ENCODE data around the gene TRPM5. TPM values are rescaled to one million over a fixed set of nuclear protein-coding genes. Genes with fewer than 3 reads are reported as not detected.

Gene TRPM5
- total RNA-seq, 4 donors from 2014 or later = not detected

DNA sequence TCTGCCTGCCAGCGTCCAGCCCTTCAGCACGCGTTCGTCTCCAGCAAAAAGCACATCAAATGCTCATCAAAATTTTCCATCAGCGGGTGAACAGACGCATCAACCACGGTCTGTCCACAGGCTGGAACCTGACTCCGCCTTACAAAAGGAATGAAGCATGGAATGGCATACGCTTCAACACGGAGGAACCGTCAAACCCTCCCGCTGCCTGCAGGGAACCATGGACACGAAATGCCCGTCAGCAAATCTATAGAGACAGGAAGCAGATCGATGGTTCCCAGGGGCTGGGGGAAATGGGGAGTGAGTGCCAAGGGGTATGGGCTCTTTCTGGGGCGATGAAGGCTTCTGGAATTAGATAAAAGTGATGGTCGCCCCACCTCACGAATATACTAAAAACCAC is 27.5 kb downstream of the TRPM5 start:
- H3K4me1 ChIP-seq = peaks cover 0 to 15% (median 4%) of the 10 kb centered on the region in 4 donors
- no peaks in the 10 kb centered on the region for H3K36me3 ChIP-seq
- no peak overlapping the region for H3K27ac ChIP-seq
- no peak for DNase-seq (ENCODE audit: low spot score in 2 of 2)
- peaks cover 0 to 4% of the 10 kb centered on the region in 2 donors for H3K27me3 ChIP-seq
- WGBS, 2 donors = 82 to 88% methylated on average over 18 of the region's 18 CpGs
- no peaks in the 10 kb centered on the region for H3K9me3 ChIP-seq
- H3K4me3 ChIP-seq = no peak overlapping the region
- TF ChIP-seq EP300 (IDR thresholded peaks at IDR 0.05) (no peak), POLR2A (IDR thresholded peaks at IDR 0.05) (no peak)
- TF ChIP-seq, protein P1, sequence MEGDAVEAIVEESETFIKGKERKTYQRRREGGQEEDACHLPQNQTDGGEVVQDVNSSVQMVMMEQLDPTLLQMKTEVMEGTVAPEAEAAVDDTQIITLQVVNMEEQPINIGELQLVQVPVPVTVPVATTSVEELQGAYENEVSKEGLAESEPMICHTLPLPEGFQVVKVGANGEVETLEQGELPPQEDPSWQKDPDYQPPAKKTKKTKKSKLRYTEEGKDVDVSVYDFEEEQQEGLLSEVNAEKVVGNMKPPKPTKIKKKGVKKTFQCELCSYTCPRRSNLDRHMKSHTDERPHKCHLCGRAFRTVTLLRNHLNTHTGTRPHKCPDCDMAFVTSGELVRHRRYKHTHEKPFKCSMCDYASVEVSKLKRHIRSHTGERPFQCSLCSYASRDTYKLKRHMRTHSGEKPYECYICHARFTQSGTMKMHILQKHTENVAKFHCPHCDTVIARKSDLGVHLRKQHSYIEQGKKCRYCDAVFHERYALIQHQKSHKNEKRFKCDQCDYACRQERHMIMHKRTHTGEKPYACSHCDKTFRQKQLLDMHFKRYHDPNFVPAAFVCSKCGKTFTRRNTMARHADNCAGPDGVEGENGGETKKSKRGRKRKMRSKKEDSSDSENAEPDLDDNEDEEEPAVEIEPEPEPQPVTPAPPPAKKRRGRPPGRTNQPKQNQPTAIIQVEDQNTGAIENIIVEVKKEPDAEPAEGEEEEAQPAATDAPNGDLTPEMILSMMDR (IDR thresholded peaks at IDR 0.05) = no peak

DNA sequence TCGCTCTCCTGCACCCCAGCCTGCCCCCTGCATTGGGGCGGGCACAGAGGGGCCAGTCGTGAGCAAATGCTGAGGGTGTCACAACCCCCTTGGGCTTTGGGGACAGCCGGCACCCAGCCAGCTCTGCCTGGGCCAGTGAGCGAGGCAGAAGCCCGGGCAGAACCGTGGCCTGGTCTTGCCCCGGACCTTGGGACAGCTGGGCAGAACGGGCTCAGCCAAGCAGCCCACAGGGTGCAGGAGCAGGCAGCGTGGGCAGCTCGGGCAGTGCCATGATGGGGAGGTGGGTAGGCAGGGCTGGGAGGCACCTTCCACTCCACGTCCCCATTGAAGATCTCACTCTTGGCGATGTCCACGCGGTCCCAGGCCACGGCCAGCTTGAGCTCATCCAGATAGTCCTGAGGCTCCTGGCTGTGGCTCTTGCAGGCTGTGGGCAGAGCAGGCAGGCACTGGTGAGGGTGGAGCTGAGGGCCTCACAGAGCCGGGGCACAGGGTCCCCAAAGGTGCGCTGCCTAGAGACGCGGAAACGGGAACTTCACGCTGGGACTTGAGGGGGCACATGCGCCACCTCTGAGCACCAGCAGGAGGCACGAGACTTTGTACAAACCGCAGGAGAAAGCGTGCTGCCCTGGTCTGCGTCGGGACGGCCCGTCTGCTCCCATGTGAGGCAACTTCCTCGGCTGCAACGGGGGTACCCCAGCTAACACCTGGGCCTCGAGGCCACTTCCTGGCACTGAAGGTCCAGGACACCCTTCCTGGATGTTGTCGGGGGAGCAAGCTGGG is 28.5 kb downstream of the TRPM5 start:
- Histone ChIP-seq H3K4me3 (no peak overlapping the region), H3K27ac (no peak overlapping the region), H3K36me3 (no peaks in the 10 kb centered on the region), H3K9me3 (no peaks in the 10 kb centered on the region), H3K27me3 (no peaks in the 10 kb centered on the region), H3K4me1 (peaks cover 0 to 15% (median 4%) of the 10 kb centered on the region in 4 donors)
- WGBS, 2 donors = 78 to 86% methylated on average over 21 to 28 of the region's 34 CpGs
- DNase-seq (ENCODE audit: low spot score in 2 of 2) = no peak
- TF ChIP-seq, protein P1 (IDR thresholded peaks at IDR 0.05) = no peak
- no peak for TF ChIP-seq POLR2A (IDR thresholded peaks at IDR 0.05)
- TF ChIP-seq EP300 (IDR thresholded peaks at IDR 0.05) = no peak

DNA sequence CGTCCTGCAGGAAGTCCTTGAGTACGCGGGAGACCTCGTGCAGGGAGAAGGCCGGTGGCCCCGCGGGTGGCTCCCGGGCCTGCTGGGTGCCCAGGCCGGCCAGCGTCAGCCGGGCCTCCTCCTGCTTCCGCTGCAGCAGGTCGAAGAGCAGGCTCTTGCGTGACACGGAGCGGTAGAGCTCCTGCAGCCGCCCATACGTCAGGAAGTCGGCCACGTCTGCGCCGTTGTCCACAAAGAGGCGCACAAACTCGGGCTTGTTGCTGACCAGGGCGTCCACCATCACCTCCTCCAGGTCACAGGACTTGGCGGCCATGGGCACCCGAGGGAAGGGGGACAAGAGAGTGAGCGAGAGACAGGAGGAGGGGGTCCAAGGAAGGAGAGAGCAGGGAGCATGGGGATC is 29.1 kb downstream of the TRPM5 start:
- TF ChIP-seq EP300 (IDR thresholded peaks at IDR 0.05) (no peak), POLR2A (IDR thresholded peaks at IDR 0.05) (no peak)
- TF ChIP-seq, protein P1 (IDR thresholded peaks at IDR 0.05) = no peak
- DNase-seq (ENCODE audit: low spot score in 2 of 2) = no peak
- Histone ChIP-seq H3K36me3 (no peaks in the 10 kb centered on the region), H3K27me3 (no peaks in the 10 kb centered on the region), H3K4me3 (no peak overlapping the region), H3K4me1 (peaks cover 0 to 12% (median 2%) of the 10 kb centered on the region in 4 donors), H3K9me3 (no peaks in the 10 kb centered on the region), H3K27ac (no peak overlapping the region)
- 87 to 88% methylated on average over 28 of the region's 28 CpGs for WGBS, 2 donors

DNA sequence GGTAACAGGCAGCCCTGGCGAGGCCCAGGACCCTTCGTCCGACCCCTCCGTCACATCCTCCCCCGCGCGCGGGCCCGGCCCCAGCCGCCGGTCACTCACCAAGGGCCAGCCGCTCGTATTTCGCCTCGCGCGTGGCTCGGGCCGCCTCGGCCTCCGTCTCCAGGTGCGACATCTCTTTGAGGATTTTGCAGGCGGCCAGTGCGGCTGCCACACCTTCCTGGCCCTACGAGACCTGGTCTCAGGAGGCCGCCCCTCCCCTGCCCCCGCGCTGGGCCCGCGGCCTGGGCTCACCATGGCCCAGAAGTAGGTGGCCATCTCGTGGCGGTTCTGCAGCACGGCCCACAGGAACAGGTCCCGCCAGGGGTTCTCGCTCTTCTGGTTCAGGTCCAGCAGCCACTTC is 29.7 kb downstream of the TRPM5 start:
- TF ChIP-seq, protein P1 (IDR thresholded peaks at IDR 0.05) = no peak
- TF ChIP-seq POLR2A (IDR thresholded peaks at IDR 0.05) (no peak), EP300 (IDR thresholded peaks at IDR 0.05) (no peak)
- Histone ChIP-seq H3K9me3 (no peaks in the 10 kb centered on the region), H3K27ac (no peak overlapping the region), H3K27me3 (no peaks in the 10 kb centered on the region), H3K4me3 (no peak overlapping the region), H3K4me1 (peaks cover 0 to 12% (median 2%) of the 10 kb centered on the region in 4 donors), H3K36me3 (no peaks in the 10 kb centered on the region)
- no peak for DNase-seq (ENCODE audit: low spot score in 2 of 2)
- WGBS, 2 donors = 87 to 93% methylated on average over 32 to 34 of the region's 35 CpGs

DNA sequence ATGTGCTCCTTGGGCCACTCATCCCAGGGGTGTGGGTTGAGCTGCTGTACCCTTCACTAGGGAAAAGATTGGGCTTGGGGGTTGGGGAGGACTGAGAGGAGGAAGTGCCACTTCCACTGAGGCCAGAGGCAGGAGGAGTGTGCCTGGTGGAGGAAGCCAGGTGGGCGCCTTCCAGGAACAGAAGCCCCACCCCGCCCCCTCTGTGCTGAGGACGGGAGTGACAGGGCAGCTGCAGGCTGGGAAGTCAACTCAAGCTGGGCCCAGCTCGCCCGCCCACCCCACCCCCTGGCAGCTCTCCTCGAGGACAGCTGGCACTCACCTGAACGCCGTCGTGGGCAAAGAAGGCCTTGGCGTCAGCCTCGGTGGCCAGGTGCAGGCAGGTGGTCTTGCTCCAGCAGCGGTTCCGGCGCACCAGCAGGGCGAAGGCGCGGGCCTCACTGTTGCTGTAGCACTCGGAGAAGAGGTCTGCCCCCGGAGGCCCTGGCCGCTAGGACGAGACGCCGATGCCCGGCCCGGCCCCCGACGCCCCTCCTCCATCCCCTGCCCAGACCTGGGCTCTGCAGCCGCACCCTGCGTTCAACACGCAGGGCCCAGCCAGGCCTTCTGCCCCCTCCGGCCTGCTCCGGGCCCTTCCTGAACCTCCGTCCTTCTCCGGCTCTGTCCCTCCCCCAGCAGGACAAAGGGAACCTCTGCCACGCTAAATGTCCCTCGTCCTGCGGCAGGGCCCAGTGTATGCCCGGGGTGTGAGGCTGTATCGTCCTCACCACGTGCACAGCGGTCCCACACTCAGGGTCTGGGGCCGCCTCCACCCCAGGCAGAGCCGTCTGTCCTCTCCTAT is 30.4 kb downstream of the TRPM5 start:
- H3K27ac ChIP-seq = no peak overlapping the region
- DNase-seq (ENCODE audit: low spot score in 2 of 2) = no peak
- no peaks in the 10 kb centered on the region for H3K36me3 ChIP-seq
- peaks cover 0 to 9% (median 2%) of the 10 kb centered on the region in 4 donors for H3K4me1 ChIP-seq
- TF ChIP-seq POLR2A (IDR thresholded peaks at IDR 0.05) (no peak), EP300 (IDR thresholded peaks at IDR 0.05) (no peak)
- TF ChIP-seq, protein P1 (IDR thresholded peaks at IDR 0.05) = no peak
- no peak overlapping the region for H3K4me3 ChIP-seq
- H3K27me3 ChIP-seq = no peaks in the 10 kb centered on the region
- 83 to 90% methylated on average over 37 to 41 of the region's 43 CpGs for WGBS, 2 donors
- H3K9me3 ChIP-seq = no peaks in the 10 kb centered on the region
